ENCODE measurements around the gene GALNT2. TPM values are rescaled to one million over a fixed set of nuclear protein-coding genes. Genes with fewer than 3 reads are reported as not detected.

The GALNT2 gene
- total and polyA plus RNA-seq, 2 of the 4 experiments (the other 2 are of a cell fraction) = 50.4 to 189 TPM

GRCh38 chr1:230260831-230261230 lies 193.8 kb downstream of the GALNT2 start:
- H3K9me3 ChIP-seq (ENCODE audit: control insufficient read depth, insufficient read depth, low read length) = no peaks in the 10 kb centered on the region
- no peak overlapping the region for H4K8ac ChIP-seq (ENCODE audit: low read depth in 2 of 2, low read length in 2 of 2)
- no peak overlapping the region for H2AK5ac ChIP-seq (ENCODE audit: low read depth, low read length)
- H3K4me3 ChIP-seq (ENCODE audit: insufficient read depth, low read depth, low read length) = no peak overlapping the region
- ChIA-PET POLR2A (ENCODE audit: unreplicated experiment) (no interaction called here), CTCF (no interaction called here)
- intact Hi-C loops (cut with micrococcal nuclease) (loop anchor here (10.0 kb wide), 1 partner anchor 286 kb away; no protein-coding TSS in a partner anchor), dilution Hi-C loops (cut with HindIII; ENCODE audit: low sequenced_read_pairs, unreplicated experiment) (no loop called here), in situ Hi-C loops (cut with MboI; ENCODE audit: low sequenced_read_pairs) (no loop called here)
- H2AK9ac ChIP-seq (replicated peaks; ENCODE audit: low read depth, low read length, poor library complexity) = no peak overlapping the region
- TF ChIP-seq USF2 (IDR thresholded peaks at IDR 0.05; ENCODE audit: low read depth, low read length) (no peak), RFX5 (IDR thresholded peaks at IDR 0.05; ENCODE audit: low read depth, low read length) (no peak), ELK1 (IDR thresholded peaks at IDR 0.05; ENCODE audit: borderline replicate concordance, low read depth, low read length) (no peak), BHLHE40 (IDR thresholded peaks at IDR 0.05; ENCODE audit: low read depth, low read length) (no peak), RCOR1 (IDR thresholded peaks at IDR 0.05; ENCODE audit: insufficient replicate concordance, low read length) (no peak), MAFK (IDR thresholded peaks at IDR 0.05; ENCODE audit: low read depth, low read length) (no peak), NFE2L2 (IDR thresholded peaks at IDR 0.05; ENCODE audit: low read depth, low read length) (no peak), SMC3 (IDR thresholded peaks at IDR 0.05; ENCODE audit: low read depth, low read length) (no peak), MXI1 (IDR thresholded peaks at IDR 0.05; ENCODE audit: borderline replicate concordance, low read depth, low read length) (no peak), CHD1 (IDR thresholded peaks at IDR 0.05; ENCODE audit: low read depth, low read length) (no peak)
- no peak for DNase-seq
- H3K4ac ChIP-seq (ENCODE audit: low read depth, low read length) = no peak overlapping the region
- H2AFZ ChIP-seq (replicated peaks; ENCODE audit: low read length, poor library complexity) = no peak overlapping the region
- no peak overlapping the region for H4K91ac ChIP-seq (ENCODE audit: insufficient read depth, low read depth, low read length)
- peaks cover 0 to 3% of the 10 kb centered on the region in 2 experiments; a peak in 2 of 4 replicates for H3K79me1 ChIP-seq (ENCODE audit: low read depth in 1 of 2, low read length in 2 of 2)
- no CpG with 5 or more reads among the region's 1 CpG for whole genome bisulfite sequencing, 2 experiments (ENCODE audit: extremely low coverage in 2 of 2, insufficient read length in 1 of 2)
- no peak overlapping the region for H3K23ac ChIP-seq (ENCODE audit: low read depth, low read length)
- no peak overlapping the region for H3K27ac ChIP-seq (ENCODE audit: insufficient read depth, low read length)
- no peaks in the 10 kb centered on the region for H3K27me3 ChIP-seq (ENCODE audit: control insufficient read depth, insufficient read depth, low read length)
- H3K18ac ChIP-seq (ENCODE audit: low read depth, low read length) = no peak overlapping the region
- ATAC-seq (ENCODE audit: low read depth) = no peak
- BruUV-seq (replicated peaks) = no TSS peak
- no peak overlapping the region for H2BK120ac ChIP-seq (ENCODE audit: low read depth, low read length)
- peaks cover 47% of the 10 kb centered on the region for H3K36me3 ChIP-seq (ENCODE audit: control insufficient read depth, insufficient read depth, low read length)
- H3K4me2 ChIP-seq (ENCODE audit: low read depth, low read length) = no peak overlapping the region
- no peak overlapping the region for H3K14ac ChIP-seq (replicated peaks; ENCODE audit: low read depth, low read length)
- no peak overlapping the region for H3K56ac ChIP-seq (ENCODE audit: extremely low read depth, insufficient read depth, low read length)
- H3K9ac ChIP-seq (ENCODE audit: low read depth, low read length) = no peak overlapping the region
- no peak overlapping the region for H2BK20ac ChIP-seq (ENCODE audit: low read depth, low read length)
- H2BK15ac ChIP-seq (ENCODE audit: low read depth, low read length) = no peak overlapping the region
- no peaks in the 10 kb centered on the region for H4K20me1 ChIP-seq (ENCODE audit: insufficient read depth, low read length)
- no peaks in the 10 kb centered on the region for H3K4me1 ChIP-seq (ENCODE audit: control insufficient read depth, insufficient read depth, low read length)
- H4K5ac ChIP-seq (ENCODE audit: low read depth, low read length) = no peak overlapping the region
- H2BK5ac ChIP-seq (ENCODE audit: low read depth, low read length, poor library complexity, severe bottlenecking) = no peak overlapping the region
- no peaks in the 10 kb centered on the region for H3K9me1 ChIP-seq (ENCODE audit: insufficient read depth, low read length)

Measured in IMR-90 (cell line).